IPS-11a (cell line): Measurements from ENCODE around the gene BACH2.
"Not testable (repeated sequence)": the region's sequence is repeated elsewhere in the genome, so short reads cannot be mapped to it uniquely, and the experiment has no call there.

ENCODE experiments used
- H3K4me3 ChIP-seq: one replicate; pipeline ENCODE4 v1.5.1; 2013; ENCODE audit warnings: low read depth, low read length, control low read depth

BACH2 gene

GRCh38 chr6:90284236-90285041 is 12.2 kb downstream of the BACH2 start:
- no peak overlapping the region for H3K4me3 ChIP-seq

GRCh38 chr6:90282265-90282664 is 14.4 kb downstream of the BACH2 start:
- not testable (repeated sequence) for H3K4me3 ChIP-seq

GRCh38 chr6:90278129-90278528 is 18.5 kb downstream of the BACH2 start:
- no peak overlapping the region for H3K4me3 ChIP-seq

- no peak overlapping the region for H3K4me3 ChIP-seq
Measured at GRCh38 chr6:90277302-90278011, 19.2 kb downstream of the BACH2 start.

- H3K4me3 ChIP-seq, result no peak overlapping the region
Measured at GRCh38 chr6:90274451-90275030, 22.1 kb downstream of the BACH2 start.

- no peak overlapping the region for H3K4me3 ChIP-seq
Measured at GRCh38 chr6:90273863-90274262, 22.8 kb downstream of the BACH2 start.

- H3K4me3 ChIP-seq, result no peak overlapping the region
Measured at GRCh38 chr6:90272895-90273294, 23.7 kb downstream of the BACH2 start.

GRCh38 chr6:90271831-90272230 is 24.8 kb downstream of the BACH2 start:
- H3K4me3 ChIP-seq, result no peak overlapping the region

- H3K4me3 ChIP-seq, result no peak overlapping the region
Measured at GRCh38 chr6:90269334-90269733, 27.3 kb downstream of the BACH2 start.

- H3K4me3 ChIP-seq, result no peak overlapping the region
Measured at GRCh38 chr6:90268178-90268577, 28.5 kb downstream of the BACH2 start.

- H3K4me3 ChIP-seq, result no peak overlapping the region
Measured at GRCh38 chr6:90266905-90267621, 29.6 kb downstream of the BACH2 start.

GRCh38 chr6:90264561-90264960 is 32.1 kb downstream of the BACH2 start:
- no peak overlapping the region for H3K4me3 ChIP-seq

- H3K4me3 ChIP-seq, result no peak overlapping the region
Measured at GRCh38 chr6:90263633-90264032, 33.0 kb downstream of the BACH2 start.

GRCh38 chr6:90261801-90262200 is 34.8 kb downstream of the BACH2 start:
- no peak overlapping the region for H3K4me3 ChIP-seq

- H3K4me3 ChIP-seq, result no peak overlapping the region
Measured at GRCh38 chr6:90257486-90257738, 39.2 kb downstream of the BACH2 start.

GRCh38 chr6:90256698-90257485 is 39.8 kb downstream of the BACH2 start:
- no peak overlapping the region for H3K4me3 ChIP-seq

- no peak overlapping the region for H3K4me3 ChIP-seq
Measured at GRCh38 chr6:90253631-90254030, 43.0 kb downstream of the BACH2 start.

- H3K4me3 ChIP-seq, result no peak overlapping the region
Measured at GRCh38 chr6:90251295-90251992, 45.2 kb downstream of the BACH2 start.

GRCh38 chr6:90250405-90250804 is 46.2 kb downstream of the BACH2 start:
- H3K4me3 ChIP-seq, result no peak overlapping the region

- H3K4me3 ChIP-seq, result no peak overlapping the region
Measured at GRCh38 chr6:90249458-90249857, 47.2 kb downstream of the BACH2 start.
